ENCODE data around the gene GHITM.
A peak's percentile ranks its signal among the peaks of the same experiment; 100 is the strongest.
"Not testable (repeated sequence)": the region's sequence is repeated elsewhere in the genome, so short reads cannot be mapped to it uniquely, and the experiment has no call there.

The GHITM gene, protein sequence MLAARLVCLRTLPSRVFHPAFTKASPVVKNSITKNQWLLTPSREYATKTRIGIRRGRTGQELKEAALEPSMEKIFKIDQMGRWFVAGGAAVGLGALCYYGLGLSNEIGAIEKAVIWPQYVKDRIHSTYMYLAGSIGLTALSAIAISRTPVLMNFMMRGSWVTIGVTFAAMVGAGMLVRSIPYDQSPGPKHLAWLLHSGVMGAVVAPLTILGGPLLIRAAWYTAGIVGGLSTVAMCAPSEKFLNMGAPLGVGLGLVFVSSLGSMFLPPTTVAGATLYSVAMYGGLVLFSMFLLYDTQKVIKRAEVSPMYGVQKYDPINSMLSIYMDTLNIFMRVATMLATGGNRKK

GRCh38 chr10:84139126-84140035 lies at the start of gene GHITM:
Gene GHITM, plus strand, starts transcription at chr10:84139509. Its CDS starts 1,992 bp downstream, at chr10:84141501.
- FAIRE-seq (no peak), DNase-seq (ENCODE audit: low spot score) (peak; percentile 94)

GRCh38 chr10:84095811-84096497 lies 43.4 kb upstream of the GHITM start:
- no peak for FAIRE-seq

DNA sequence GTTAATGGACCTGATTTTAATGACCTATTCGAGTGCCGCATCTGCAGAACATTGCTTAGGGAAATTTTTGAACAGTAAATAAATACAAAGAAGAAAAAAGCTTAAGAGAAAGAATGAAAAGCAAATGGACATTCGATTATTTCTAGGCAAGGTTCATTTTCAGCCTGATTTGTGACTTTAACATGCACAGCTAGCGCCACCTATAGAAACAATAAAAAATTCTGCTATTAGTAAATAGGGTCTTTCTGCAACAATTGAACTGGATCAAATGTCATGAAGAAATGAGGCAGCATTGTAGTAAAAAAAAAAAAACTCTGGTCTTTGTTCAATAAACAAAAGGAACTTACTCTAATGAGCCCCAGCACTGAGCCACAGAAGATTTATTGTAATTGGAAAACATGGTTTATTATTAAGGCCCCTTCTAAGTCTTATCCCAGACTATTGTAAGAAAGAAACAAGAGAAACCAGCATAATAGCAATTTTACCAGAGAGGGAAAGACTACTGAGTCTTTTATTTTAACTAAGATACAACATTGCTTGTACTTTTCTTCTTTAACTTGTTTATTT lies 41.4 kb upstream of the GHITM start:
- FAIRE-seq (no peak), DNase-seq (ENCODE audit: low spot score) (no peak)

More at GRCh38 chr10:84095811-84096497, 43.4 kb upstream of the GHITM start:
- no peak for DNase-seq (ENCODE audit: low spot score)

GRCh38 chr10:84098667-84099066 lies 40.6 kb upstream of the GHITM start:
- FAIRE-seq (no peak), DNase-seq (ENCODE audit: low spot score) (no peak)

DNA sequence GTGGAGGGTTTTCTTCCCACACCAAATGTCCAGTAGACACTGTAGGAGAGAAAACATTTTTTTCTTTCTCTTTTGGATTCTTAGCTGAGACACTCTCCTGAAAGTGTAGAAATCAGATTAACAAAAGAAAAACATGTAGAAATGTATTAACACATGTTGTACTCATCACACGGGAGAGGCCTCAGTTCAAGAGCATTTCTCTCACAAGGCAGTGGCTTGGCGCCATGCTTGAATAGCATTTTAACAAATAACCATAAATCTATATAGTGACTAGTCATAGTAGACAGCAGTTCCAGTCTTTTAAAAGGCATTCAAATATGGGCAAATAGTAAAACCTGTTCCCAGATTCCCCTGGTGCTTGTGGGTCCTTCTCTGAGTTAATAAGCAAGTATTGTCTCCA lies 38.3 kb upstream of the GHITM start:
- DNase-seq (ENCODE audit: low spot score) (no peak), FAIRE-seq (no peak)

GRCh38 chr10:84108797-84109196 lies 30.5 kb upstream of the GHITM start:
- no peak for DNase-seq (ENCODE audit: low spot score)
- no peak for FAIRE-seq

GRCh38 chr10:84109772-84110171 lies 29.5 kb upstream of the GHITM start:
- DNase-seq (ENCODE audit: low spot score); FAIRE-seq: not testable (repeated sequence)

DNA sequence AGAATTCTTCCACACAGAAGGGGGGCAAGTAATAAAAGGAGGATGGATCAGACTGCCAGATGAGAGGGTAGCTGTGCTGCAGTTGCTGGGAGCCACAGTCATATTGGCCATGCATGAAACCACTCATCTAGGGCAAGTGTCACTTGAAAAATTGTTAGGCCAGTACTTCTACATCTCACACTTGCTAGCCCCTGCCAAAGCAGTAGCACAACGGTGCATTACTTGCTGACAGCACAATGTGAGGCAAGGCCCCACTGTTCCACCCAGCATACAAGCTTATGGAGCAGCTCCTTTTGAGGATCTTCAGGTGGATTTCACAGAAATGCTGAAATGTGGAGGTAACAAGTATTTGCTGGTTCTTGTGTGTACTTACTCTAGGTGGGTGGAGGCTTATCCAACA lies 25.8 kb upstream of the GHITM start:
- not testable (repeated sequence) for DNase-seq (ENCODE audit: low spot score)
- FAIRE-seq, result peak; percentile 48

DNA sequence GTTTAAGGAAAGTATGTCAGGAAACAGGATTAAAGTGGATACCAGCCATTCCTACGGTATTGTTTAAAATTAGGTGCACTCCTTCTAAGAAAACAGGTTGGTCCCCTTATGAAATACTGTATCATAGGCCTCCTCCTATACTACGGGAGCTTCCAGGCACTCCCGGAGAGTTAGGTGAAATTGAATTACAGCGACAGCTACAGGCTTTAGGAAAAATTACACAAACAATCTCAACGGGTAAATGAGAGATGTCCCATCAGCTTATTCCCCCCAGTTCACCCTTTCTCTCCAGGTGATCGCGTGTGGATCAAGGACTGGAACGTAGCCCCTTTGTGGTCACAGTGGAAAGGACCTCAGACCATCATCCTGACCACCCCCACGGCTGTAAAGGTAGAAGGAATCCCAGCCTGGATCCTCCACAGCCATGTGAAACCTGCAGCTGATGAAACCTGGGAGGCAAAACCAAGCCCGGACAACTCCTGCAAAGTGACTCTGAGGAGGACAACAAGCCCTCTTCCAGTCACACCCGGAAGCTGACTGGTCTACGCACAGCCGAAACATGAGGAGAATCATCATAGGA lies 25.1 kb upstream of the GHITM start:
- no peak for FAIRE-seq
- no peak for DNase-seq (ENCODE audit: low spot score)

GRCh38 chr10:84117204-84117603 lies 22.1 kb upstream of the GHITM start:
- not testable (repeated sequence) for DNase-seq (ENCODE audit: low spot score); FAIRE-seq

DNA sequence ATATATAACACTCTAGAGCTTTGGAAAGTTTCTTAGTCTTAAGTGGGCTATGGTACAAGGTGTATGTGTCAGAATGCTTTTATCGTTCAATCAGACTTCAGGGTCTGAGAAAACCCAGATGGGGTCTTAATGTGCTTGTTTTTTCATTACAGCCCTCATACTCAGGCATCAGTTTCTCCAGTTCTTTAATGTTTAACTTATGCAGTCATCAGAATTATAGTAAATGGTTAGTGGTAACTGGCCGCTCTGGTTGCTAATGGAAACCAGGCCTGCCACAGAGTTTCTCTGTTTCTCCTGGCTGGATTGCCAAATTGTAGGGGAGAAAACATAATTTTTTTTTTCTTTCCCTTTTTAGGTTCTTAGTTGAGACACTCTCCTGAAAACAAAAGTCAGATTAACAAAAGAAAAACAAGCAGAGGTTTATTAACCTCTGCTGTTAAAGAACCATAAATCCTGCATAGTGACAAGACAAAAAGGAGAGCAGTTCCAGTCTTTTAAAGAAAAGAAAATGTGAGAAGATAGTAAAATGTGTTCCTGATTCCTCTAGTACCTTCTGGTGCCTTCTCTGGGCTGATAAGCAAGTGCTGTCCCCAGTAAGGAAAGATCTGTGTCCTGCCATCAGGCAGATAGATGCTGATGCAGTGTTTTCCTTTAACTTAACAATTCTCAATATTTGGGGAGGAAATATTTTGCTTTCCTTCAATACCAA lies 21.5 kb upstream of the GHITM start:
- DNase-seq (ENCODE audit: low spot score), result no peak
- FAIRE-seq, result no peak

DNA sequence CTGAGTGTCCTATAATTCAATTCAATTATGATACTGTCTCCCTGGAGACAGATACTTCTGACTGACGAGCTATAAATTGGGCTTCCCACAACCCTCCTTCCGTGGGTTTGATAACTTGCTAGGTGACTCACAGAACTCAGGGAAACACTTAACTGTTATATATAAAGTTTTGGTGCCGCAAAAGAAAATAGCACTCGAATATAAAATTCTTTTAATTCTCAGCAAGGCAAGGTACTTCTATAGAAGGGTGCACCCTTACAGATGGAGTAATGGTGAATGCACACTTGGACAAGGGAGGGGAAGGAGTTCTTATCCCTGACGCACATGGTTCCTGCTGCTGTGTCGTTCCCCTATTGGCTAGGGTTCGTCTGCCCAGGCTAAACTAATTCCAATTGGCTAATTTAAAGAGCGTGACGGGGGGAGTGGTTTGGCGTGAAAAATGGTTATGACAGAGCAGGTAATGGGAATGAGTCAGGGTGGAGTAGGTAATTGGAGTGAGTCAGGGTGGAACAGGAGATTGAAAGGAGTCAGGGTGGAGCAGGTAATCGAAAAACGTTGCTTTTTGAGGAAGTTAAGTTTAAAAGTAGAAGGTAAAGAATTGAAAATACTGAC lies 20.8 kb upstream of the GHITM start:
- DNase-seq (ENCODE audit: low spot score) (no peak), FAIRE-seq (peak; percentile 56)

DNA sequence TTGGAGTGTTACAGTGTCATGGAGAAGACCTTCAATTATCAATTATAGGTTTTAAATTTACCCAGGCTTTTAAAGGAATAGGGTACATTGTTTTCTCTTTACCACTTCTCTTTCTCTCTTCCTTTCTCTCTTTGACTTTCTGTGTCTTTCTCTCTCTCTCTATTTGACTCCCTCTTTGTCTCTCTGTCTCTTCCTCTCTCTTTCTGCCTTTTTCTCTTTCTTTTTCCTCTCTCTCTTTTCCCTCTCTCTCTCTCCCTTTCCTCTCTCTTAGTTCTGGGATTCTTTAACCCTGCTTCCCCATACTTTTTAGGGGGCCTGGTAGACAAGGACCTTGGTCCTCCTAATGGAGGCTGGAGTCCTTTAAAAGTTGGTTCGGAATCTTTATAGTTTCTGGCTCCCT lies 15.9 kb upstream of the GHITM start:
- no peak for DNase-seq (ENCODE audit: low spot score)
- FAIRE-seq, result no peak

- FAIRE-seq; DNase-seq (ENCODE audit: low spot score): not testable (repeated sequence)
These were observed 13.2 kb upstream of the GHITM start for GRCh38 chr10:84125910-84126784.

- no peak for FAIRE-seq
These were observed 12.5 kb upstream of the GHITM start for GRCh38 chr10:84126785-84127167.

DNA sequence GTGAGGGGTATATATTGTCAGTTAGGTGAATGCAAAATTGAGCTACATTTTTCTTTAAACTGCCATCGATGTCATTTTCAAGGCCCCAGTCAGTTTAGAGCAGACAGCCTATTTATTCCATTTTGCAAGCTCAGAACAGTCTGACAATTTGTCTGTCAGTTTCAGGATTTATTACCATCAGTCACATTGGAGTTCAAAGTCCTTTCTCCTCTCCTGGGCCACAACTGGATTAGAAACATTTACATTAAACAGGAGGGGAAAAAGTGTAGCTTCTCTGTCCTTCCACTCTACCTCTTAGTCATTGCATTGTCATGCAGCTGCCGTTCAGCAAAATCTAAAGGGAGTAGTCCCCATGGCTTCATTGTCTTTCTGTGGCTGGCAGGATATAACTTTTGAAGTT lies 3.5 kb upstream of the GHITM start:
- FAIRE-seq (no peak), DNase-seq (ENCODE audit: low spot score) (no peak)

More at GRCh38 chr10:84126785-84127167, 12.5 kb upstream of the GHITM start:
- DNase-seq (ENCODE audit: low spot score), result no peak

- FAIRE-seq (no peak), DNase-seq (ENCODE audit: low spot score) (no peak)
These were observed 1.5 kb upstream of the GHITM start for GRCh38 chr10:84137811-84138210.

- peak; percentile 21 for DNase-seq (ENCODE audit: low spot score)
- FAIRE-seq, result no peak
These were observed 707 bp upstream of the GHITM start for GRCh38 chr10:84138478-84139125.

- DNase-seq (ENCODE audit: low spot score) (no peak), FAIRE-seq (no peak)
These were observed 699 bp downstream of the GHITM start for GRCh38 chr10:84140036-84140379.

Measured in urothelium cell line (cell line).